Stimulated activated naive CD8-positive, alpha-beta T cell treated with anti-CD3 and anti-CD28 coated beads, Interleukin-15, Interleukin-2, amounts not matched to agents 100 U/mL and 50 U/mL, for 24 hours (primary cell): ENCODE data around the gene KRAS.

Experiments
- ATAC-seq: fragments of 150-1000 bp; cut with Tn5 transposase; one replicate; pipeline ENCODE4 v1.10.0; 2021
- DNase-seq: peaks from one replicate; pipeline ENCODE4 v3.0.0; 2021

The KRAS gene

DNA sequence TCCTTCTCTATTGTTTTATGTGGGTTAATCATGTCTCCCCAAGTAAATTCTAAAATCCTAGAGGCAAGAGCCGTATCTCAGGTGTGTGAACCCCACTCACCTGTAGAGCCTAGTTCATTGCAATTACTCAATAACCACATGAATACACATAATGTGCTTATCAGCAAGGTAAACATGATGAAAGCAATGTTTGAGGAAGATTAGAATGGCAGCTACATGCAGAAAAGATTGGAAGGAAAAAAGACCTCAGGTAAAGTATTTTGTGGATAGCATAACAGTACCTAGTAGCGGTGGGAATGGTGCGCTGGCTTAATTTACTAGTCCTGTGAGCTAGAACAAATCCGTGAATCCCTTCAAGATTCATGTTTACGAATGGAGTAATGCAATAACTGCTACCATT is 5.3 kb upstream of the KRAS start:
- no peak for DNase-seq
- ATAC-seq: no peak

DNA sequence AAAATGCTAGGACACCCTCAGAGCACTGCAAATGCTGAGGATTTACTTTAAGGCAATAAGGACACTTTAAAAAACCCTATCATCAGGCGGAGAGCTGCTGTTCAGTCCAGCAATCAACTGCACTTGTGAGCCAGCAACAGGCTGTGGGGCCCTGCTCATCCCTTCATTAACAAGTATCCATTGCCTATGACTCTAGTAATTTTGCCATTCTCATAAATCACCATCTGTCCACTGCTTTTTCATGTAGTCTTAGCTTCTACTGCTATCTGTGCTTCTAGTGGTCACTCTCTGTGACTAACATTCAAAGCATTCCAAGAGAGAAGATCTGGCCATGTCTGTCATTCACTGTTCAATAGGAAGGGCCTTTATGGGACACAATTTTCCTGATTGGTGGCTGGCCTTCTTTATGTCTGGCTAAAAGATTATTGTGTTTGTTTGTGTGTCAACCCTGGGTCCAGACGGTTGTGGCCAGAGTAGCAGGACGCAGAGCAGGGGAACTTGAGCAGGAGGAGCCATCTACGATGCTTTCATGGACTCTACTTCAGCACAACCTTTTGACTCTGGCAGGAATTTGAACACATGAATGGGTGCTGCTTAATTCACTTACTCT is 3.6 kb upstream of the KRAS start:
- ATAC-seq (no peak), DNase-seq (no peak)

DNA sequence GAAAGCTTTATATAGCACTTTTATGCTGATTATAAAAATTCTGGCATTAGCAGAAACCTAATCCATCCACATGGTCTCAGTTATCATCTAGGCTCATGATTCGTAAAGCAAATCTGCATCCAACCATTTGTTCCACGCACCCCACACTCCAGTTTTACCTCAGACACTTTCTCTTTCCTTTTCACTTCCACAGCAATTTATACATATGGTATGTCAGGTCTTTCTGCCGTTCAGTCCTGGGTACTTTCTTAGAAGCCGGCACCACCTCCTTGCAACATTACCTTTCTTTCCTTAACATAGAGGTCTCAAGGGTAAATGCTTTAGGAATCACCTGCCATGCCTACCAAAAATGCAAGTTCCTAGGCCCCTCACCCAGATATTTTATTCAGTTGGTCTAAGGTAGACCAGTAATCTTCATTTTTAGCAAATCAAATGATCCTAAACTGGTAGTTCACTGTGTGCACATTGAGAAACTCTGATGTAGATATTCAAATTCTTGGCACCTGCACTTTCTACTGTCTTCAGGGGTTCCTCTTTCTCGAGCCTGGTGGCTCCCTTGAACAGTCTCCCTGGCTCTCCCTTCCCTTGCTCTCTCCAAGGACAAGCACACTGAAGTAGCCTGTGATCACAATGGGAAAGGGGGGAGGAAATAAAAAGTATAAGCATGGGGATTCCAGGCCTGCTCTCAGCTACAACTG is 2.8 kb upstream of the KRAS start:
- no peak for ATAC-seq

DNA sequence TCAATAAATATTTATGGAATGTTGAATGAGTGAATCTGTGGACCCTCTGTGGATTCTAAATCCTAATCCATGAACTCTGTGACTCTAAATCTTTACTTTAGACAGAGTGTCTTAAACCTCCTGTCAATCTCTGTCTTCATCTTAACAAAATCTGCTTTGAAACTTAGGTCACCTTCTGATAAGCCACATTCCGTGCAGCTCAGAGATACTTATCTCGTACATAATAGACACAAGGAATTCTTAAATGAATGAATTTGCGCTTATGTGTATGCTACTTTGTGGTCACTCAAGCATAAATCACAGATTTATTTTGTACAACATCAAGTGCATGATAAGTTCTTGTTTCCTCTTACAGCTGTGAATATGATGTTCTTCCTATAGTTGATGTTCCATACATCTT is 2.2 kb upstream of the KRAS start:
- no peak for ATAC-seq
- no peak for DNase-seq

More for the DNA sequence above, 2.8 kb upstream of the KRAS start:
- no peak for DNase-seq

DNA sequence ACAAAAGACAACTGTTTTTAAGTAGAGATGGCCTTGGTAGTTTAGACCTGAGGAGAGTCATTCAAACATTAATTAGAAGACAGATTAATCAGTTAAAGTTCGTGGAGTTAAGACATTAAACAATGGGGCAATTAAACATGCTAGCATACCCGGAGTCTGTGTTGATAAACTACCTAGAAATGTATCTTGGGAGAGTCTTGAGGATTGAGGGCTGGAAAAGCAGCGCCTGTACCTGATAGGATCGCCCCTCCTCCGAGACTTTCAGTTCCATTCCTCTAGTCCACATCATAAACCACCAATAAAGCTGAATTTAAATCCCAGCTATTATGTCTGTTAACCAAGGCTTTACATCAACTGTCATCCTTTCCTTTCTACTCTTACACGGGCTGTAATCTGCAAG is 1.0 kb upstream of the KRAS start:
- no peak for DNase-seq

DNA sequence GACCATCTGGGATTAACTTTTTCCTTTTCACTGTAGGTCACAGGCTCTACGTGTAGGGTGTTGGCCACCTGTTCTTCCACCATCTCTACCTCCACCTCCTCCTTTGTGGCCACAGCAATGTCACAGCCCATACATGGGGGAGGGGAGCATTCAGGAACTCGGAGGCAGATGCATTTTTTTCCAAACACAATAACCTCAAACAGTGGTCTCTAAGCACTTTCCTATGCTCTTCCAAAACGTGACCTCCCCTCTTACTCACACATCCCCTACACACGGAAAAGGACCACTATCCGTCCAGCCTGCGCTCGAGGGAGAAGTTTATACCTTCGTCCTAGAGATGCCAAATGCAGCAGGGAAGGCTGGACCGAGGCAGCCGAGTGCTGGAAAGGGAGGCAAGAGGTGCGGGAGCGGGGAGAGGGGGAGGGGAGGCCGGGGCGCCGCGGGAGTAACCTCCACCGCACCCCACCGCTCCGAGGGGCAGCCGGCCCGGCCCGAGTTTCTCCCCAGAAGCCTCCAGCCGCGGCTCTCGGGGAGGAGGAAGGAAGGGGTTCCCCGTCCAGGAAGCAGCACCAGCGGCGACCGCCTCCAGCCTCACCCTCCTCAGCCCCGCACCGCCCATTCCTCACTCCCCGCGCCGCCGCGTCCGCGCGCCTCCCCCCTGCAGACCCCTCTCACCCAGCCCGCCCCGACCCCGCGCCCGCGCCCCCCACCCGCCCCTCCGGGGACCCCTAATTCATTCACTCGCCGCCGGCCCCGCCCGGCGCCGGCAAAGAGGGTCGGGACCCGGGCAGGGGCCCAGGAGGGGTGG is 594 bp downstream of the KRAS start:
- peak; percentile 54 for DNase-seq
- ATAC-seq: peak; percentile 45

More for the DNA sequence above, 1.0 kb upstream of the KRAS start:
- ATAC-seq: no peak

DNA sequence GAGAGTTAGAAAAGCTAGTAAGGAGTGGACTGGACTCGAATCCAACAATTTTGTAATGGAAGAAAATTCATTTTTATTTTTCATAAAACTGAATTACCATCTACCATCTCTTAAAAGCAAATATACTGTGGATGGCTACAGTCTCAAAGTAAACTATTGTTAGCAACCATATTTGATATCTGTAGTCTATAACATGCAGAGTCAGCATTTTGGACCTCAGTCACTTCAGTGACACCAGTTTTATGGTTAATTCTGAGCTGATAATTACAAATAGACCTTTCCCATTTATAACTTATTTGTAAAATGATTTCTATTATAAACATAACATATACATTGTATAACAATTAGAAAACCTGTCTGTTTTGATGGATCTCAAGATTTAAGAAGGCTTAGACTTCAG is 2.0 kb downstream of the KRAS start:
- DNase-seq (no peak), ATAC-seq (no peak)

DNA sequence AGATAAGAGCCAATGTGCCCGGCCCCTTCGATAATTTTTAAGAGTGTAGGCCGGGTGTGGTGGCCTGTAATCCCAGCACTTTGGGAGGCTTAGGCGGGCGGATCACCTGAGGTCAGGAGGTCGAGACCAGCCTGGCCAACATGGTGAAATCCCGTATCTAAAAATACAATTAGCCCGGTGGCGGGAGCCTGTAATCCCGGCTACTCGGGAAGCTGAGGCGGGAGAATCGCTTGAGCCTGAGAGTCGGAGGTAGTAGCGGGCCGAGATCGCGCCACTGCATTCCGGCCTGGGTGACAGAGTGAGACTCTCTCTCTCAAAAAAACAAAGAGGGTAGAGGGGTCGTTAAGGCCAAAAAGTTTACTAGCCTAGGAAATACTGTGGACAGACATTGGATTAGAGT is 2.6 kb downstream of the KRAS start:
- ATAC-seq (no peak), DNase-seq (no peak)

DNA sequence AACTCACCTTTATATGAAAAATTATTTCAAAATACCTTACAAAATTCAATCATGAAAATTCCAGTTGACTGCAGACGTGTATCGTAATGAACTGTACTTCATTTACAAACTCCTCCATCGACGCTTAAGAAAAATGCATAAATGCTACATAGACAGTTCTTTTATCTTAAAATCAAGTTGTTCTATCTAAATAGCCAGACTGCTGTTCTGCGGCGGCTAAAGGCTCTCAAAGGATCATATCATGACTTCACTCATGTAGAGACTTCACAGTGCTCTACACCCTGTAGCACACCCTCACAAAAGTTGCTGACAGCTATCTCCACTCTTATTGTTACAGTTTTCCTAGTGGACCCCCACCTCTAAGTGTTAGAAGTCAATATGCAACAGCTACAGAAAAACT is 5.2 kb downstream of the KRAS start:
- ATAC-seq (no peak), DNase-seq (no peak)

DNA sequence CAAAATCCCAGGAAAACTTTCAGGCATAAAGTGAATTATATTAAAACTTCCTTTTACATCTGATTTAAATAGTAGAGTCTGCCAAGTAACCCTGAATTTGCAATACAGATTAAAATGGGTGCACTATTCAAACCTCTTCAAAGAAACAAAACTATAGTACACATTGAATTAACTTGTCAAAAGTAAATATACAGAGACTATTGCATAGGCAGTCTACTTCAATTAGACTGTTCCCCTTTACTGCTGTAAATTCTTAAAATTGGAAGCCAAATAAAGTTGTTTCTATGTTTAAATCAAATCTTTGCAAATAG is 7.1 kb downstream of the KRAS start:
- no peak for DNase-seq
- no peak for ATAC-seq

DNA sequence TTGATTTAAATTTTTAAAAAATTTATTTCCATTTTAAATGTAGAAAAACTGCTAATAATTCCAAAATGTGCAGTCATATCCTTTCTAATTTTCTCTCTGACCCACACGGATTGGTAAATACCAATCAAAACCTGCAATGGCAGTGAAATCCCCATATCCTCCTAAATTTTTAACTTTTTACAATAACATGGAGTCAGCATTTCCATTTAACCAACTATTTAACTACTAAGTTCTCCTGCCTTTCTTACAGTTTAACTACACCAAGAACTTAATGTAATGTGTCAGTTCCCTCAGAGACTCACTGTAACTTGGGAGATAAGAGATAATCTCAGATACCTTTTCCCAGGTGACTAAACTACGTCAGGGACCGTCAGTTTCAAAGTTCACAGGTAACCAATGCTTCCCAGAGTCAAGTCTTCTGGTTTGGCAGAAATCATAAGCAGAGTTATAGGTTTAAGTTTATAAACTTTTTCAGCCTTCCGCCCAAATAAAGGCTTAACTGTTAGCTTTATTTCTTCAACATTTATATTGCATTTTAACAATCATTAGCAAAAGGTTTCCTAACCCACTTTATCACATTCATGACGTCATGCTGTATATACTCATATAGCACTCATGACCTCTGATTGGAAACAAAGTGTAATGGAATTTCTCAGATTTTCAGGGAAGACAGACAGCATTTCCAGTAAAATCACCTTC is 7.6 kb downstream of the KRAS start:
- no peak for DNase-seq
- ATAC-seq: no peak

DNA sequence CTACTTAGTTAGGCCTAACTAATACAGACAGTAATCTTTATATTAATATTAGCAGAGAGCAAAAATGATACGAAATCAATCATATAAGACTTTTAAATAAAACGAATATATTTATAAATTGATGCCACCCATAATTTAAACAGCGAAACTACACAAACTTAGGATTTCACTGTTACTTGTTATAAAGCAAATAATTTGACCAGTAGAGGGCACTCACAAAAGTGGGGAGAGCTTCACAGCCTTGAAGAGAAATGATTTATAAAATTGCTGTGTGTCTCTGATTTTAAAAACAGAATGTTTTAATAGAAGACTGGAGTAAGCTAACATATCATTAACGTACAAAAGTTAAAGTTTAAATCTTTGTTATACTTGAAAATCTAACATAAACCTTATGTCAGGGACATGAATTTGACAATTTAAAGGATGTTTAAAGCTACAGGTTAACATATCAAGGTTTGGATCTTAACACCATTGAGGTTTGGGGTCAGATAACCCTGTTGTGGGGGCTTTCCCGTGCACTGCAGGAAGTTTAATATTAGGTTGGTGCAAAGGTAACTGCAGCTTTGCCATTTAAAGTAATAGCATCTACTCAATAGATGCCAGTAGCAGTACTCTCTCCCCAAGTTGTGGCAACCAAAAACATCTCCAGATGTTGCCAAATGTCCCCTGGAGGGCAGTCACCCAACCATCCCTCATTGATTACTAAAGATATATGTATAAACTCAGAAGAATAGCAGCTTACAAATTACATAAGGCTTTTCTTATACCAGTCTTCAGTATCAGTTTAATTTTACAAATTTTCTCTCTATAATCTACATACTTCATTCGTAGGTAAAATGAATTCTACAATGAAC is 9.3 kb downstream of the KRAS start:
- ATAC-seq (peak; percentile 80), DNase-seq (no peak)

DNA sequence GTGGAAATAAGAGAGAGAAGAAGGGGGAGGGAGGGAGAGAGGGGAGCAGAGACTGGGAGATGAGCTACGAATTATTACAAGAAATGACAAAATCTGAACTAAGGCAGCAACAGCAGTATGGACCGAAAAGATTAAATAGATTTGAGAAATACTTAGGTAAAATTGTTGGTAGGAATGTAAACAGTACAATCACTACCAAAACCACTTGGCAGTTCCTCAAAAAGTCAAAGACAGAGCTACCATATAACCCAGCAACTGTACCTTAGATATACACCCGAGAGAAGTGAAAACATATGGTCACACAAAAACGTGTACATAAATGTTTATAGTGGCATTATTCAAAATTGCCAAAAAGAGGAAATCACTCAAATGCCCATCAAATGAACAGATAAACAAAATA is 14.1 kb downstream of the KRAS start:
- no peak for ATAC-seq

DNA sequence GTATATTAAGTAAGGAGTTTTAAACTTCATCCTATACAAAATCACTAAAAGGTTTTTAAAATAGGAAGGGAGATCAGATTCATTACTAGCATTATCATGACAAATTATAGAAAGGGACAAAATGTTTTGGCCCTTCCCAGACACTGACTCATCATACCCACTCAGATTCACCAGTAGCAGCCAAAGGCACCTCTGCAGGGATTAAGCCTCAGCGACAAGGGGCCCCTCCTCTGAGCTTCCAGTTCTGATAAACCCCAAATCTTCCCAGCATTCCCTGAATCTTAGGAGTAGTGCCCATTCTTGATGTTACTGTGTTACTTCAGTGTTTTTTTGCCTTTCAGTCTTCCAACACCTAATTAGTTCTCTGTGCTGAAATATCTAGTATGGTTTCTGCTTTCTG is 14.5 kb downstream of the KRAS start:
- no peak for ATAC-seq
- DNase-seq: no peak

More for the DNA sequence above, 14.1 kb downstream of the KRAS start:
- no peak for DNase-seq

DNA sequence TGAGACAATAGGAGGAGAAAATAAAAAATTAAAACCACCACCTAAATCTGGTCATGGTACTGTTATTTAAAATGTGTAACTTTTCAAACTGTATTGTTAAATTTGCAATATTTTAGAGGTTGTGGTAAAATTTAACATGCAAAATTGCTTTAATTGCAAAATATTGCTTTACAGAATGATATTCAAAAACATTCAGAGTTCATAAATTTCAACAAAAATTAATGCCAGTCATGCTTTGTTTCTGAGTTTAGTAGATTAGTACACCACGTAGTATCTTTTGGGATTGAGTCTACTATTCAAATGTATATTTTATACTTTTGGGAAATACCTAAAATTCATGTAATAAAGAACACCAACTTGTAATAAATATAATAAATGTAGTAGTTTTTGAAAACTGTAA is 37.4 kb downstream of the KRAS start:
- ATAC-seq (no peak), DNase-seq (no peak)

DNA sequence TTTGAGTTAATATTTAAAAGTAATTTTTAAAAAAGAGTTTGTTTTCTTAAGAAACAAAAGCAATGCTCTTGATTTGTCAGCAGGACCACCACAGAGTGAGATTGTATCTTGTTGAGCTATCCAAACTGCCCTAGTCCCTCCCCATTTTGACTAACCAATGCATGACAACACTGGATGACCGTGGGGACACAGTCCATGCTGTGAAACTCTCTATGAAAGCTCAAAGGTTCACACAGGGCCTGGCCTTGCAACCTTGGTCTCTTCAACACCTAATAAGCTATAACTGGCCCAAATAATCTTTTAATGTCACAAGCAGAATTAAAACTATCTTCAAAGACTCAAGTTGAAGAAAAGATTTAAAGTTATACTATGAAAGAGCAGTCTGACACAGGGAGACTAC is 42.2 kb downstream of the KRAS start:
- no peak for DNase-seq
- ATAC-seq: no peak

DNA sequence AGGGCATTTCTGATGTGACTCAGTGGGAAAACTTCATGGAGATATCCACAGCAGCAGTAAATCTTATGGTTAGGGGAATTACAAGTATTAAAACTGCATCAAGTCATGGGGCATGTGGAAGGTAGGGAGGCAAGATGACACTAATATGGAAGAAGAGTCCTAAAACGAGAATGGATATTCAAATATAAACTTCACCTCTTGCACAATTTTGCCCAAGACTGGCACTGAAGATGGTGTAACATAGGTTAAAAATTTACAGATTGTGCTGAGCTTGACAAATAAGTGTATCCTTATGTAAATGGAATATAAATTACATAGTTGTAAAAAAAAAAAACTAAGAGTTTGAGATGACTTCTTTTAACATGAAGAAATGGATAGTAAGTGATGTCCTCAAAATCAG is 42.9 kb downstream of the KRAS start:
- no peak for DNase-seq

DNA sequence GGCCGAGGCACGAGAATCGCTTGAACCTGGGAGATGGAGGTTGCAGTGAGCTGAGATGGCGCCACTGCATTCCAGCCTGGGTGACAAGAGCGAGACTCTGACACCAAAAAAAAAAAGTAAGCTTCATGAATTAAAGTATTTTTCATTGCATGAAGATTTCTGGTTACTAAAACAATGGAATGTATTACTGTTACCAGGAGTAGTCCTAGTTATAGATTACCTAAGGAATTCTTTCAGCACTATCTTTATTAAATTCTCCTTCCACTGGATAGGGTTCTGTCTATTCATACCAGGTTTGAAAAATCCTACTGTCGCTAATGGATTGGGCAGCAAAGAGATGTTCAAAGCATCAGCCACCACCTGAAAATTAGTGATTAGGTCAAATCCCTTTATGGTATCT is 43.3 kb downstream of the KRAS start:
- ATAC-seq (no peak), DNase-seq (no peak)

More for the DNA sequence above, 42.9 kb downstream of the KRAS start:
- ATAC-seq: no peak

DNA sequence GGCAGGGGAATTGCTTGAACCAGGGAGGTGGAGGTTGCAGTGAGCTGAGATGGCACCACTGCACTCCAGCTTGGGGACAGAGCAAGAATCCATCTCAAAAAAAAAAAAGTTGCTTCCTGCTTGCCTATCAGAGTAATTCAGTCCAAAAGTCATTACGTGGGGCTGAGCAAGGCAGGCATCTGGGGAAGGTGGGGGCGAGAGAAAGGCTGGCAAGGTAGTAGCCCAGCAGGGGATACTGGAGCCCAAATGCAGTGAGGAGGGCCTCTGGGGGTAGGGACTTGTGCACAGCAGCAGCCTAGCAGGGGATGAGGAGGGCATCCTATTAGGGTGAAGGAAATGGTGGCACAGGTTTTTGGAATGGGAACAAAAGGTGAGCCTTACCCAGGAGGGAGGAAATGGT is 48.6 kb downstream of the KRAS start:
- ATAC-seq: no peak
- no peak for DNase-seq

DNA sequence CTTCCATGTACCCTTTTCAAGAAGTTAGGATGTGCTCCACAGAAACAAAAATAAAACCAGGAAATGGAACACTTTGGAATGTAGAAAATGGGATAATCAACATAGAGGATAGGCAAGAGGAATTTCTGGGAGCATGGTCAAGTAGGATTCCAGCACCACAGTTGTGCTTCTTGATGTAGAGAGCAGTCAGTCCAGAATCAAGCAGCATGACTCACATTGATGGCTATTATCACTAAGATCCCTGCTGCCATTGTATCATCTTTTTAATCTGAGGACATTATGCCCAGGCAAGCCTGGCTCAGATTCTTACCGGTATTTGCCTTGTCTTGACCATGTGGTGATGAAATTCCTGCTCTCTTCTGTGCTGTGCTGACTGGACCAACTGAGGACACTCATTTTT is 50.0 kb downstream of the KRAS start:
- no peak for DNase-seq
- no peak for ATAC-seq

DNA sequence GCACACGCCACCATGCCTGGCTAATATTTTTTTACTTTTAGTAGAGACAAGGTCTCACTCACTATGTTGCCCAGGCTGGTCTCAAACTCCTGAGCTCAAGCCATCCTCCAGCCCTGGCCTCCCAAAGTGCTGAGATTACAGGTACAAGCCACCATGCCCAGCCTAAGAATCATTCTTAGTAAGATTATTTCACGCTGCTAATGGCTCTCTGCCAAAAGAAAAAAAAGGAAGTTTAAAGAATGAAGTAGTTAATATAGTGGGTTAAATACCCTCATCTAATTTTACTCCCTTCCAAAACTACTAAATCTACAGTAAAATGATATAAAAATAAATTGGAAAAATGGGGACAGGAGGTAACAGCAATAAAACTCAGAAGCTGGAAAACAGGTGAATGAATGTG is 53.1 kb downstream of the KRAS start:
- ATAC-seq (no peak), DNase-seq (no peak)
